Right lobe of liver (tissue), 6 donors: ENCODE data around the gene NEU3. TPM values are rescaled to one million over a fixed set of nuclear protein-coding genes. Genes with fewer than 3 reads are reported as not detected.

Experiments
- ATAC-seq, 4 donors: fragments of 200-7000 bp; cut with Tn5 transposase; one replicate each; pipeline ENCODE4 v1.9.1; 2020; ENCODE audit warnings: mild to moderate bottlenecking in 4 of 4, moderate library complexity in 4 of 4
- DNase-seq, 3 donors: peaks; one replicate each; pipeline ENCODE4 v3.0.0-alpha.2; 2020
- H3K27ac ChIP-seq, 3 donors: fragments of 200-600 bp; one replicate each; pipeline ENCODE4 v1.8.0; 2022
- H3K27me3 ChIP-seq, 2 donors: fragments of 200-600 bp; one replicate each; pipeline ENCODE4 v1.8.0; 2022
- H3K36me3 ChIP-seq, 4 donors: fragments of 200-600 bp; sonication (generic) in 1 of 4; one replicate each; pipeline versions ENCODE4 v1.5.1 to v1.8.0; 2017 to 2022; ENCODE audit warnings: control low read depth in 1 of 4
- H3K4me1 ChIP-seq, 4 donors: fragments of 200-600 bp; sonication (generic) in 1 of 4; one replicate each; pipeline versions ENCODE4 v1.5.1 to v1.8.0; 2017 to 2022; ENCODE audit warnings: control low read depth in 1 of 4
- H3K4me3 ChIP-seq, 3 donors: fragments of 200-600 bp; one replicate each; pipeline ENCODE4 v1.8.0; 2022
- H3K9me3 ChIP-seq, 4 donors: fragments of 200-600 bp; sonication (generic) in 1 of 4; one replicate each; pipeline versions ENCODE4 v1.5.1 to v1.8.0; 2017 to 2022; ENCODE audit warnings: control low read depth in 1 of 4
- CTCF ChIP-seq, 4 donors: fragments of 200-600 bp in 3 of 4; fragments of 450-650 bp in 1 of 4; IDR thresholded peaks; one replicate each; pipeline versions ENCODE4 v1.5.1 to v1.8.0; 2016 to 2022; ENCODE audit warnings: antibody characterized with exemption in 4 of 4, mild to moderate bottlenecking in 2 of 4
- POLR2A ChIP-seq: fragments of 450-650 bp; IDR thresholded peaks from one replicate; pipeline ENCODE4 v1.6.1; 2017; ENCODE audit warnings: antibody characterized with exemption, mild to moderate bottlenecking
- WGBS: methylation state at CpG from one replicate; pipeline ENCODE4 v1.1.6; 2018; ENCODE audit warnings: low coverage, low lambda C conversion rate; ENCODE audit not compliant: insufficient coverage; ENCODE audit errors: missing lambda C conversion rate; 5-methylcytosine and 5-hydroxymethylcytosine counted together
- intact Hi-C, 2 donors: fragments of 100-400 bp; cut with DNase I; formaldehyde crosslinking; loops; one replicate each; pipeline versions ENCODE4 v1.11.2 to v1.14.1; 2022
- total RNA-seq, 6 experiments: library from RNA; depleted of rRNA in 2 of 6; stranded (reverse); fragments of >200 nt in 2 of 6; fragmentation: NEBNext Ultra II Directional in 3 of 6; extraction: Animal tissue kit (Norgen Biotek cat#: 25700) in 3 of 6; gene quantifications; one replicate each; pipeline versions ENCODE4 v1.1.0 to v1.2.4, GENCODE V29; 2016 to 2023
- donor health status: DM: no; HTN: yes; CAD: no.
- donor health status: DM: no; HTN: no; CAD: no.
- donor health status: DM: no; HTN: no; CAD: no.
- donor health status: DM: no; HTN: yes; CAD: no.
- donor health status: DM: no; HTN: yes; CAD: no.

The NEU3 gene
- total RNA-seq, 6 experiments from 2014 or later = 3.7 to 8.2 (median 6.2) TPM

DNA sequence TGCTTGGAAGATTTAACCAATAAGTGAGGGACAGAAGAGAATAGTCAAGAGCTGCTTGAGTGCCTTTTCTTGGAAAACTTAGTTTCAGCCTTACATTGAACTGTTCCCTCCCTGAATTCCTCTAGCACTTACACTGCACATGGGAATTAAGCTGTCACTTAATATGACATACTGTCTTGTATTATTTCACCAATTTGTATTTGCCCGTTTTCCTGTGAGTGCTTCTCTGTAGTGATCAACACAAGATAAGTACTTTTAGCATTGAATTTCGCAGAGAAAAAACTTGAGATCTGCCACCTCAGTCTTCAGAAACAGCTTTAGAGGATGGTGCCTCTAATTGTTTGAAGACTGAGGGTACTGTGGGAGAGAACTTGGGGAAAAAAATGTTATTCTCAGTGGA lies 36.0 kb upstream of the NEU3 start:
- ATAC-seq = no peak
- H3K9me3 ChIP-seq = no peaks in the 10 kb centered on the region
- WGBS = 74% methylated on average over 2 of the region's 2 CpGs
- H3K4me1 ChIP-seq = peaks cover 0 to 22% (median 6%) of the 10 kb centered on the region in 4 donors
- no peak overlapping the region for H3K4me3 ChIP-seq
- no peaks in the 10 kb centered on the region for H3K36me3 ChIP-seq
- no peaks in the 10 kb centered on the region for H3K27me3 ChIP-seq
- H3K27ac ChIP-seq = no peak overlapping the region
- no peak for DNase-seq
- TF ChIP-seq CTCF (IDR thresholded peaks at IDR 0.05) (no peak), POLR2A (no peak)
- intact Hi-C loops = no loop called here

- Histone ChIP-seq H3K4me1 (peaks cover 0 to 17% (median 4%) of the 10 kb centered on the region in 4 donors), H3K9me3 (no peaks in the 10 kb centered on the region), H3K4me3 (no peak overlapping the region), H3K27ac (no peak overlapping the region), H3K27me3 (no peaks in the 10 kb centered on the region), H3K36me3 (no peaks in the 10 kb centered on the region)
- DNase-seq (no peak), ATAC-seq (no peak)
- TF ChIP-seq POLR2A (no peak), CTCF (IDR thresholded peaks at IDR 0.05) (no peak)
- intact Hi-C loops = no loop called here
- 100% methylated on average over 2 of the region's 5 CpGs for WGBS
Measured at GRCh38 chr11:74953451-74953850, 35.3 kb upstream of the NEU3 start.

GRCh38 chr11:74954199-74954598 lies 34.5 kb upstream of the NEU3 start:
- Histone ChIP-seq H3K27ac (no peak overlapping the region), H3K9me3 (no peaks in the 10 kb centered on the region), H3K4me1 (peaks cover 0 to 16% (median 4%) of the 10 kb centered on the region in 4 donors), H3K4me3 (no peak overlapping the region), H3K27me3 (no peaks in the 10 kb centered on the region), H3K36me3 (no peaks in the 10 kb centered on the region)
- intact Hi-C loops = no loop called here
- DNase-seq (no peak), ATAC-seq (no peak)
- WGBS = 100% methylated on average over 1 of the region's 1 CpG
- TF ChIP-seq POLR2A = no peak
- no peak for TF ChIP-seq CTCF (IDR thresholded peaks at IDR 0.05)

DNA sequence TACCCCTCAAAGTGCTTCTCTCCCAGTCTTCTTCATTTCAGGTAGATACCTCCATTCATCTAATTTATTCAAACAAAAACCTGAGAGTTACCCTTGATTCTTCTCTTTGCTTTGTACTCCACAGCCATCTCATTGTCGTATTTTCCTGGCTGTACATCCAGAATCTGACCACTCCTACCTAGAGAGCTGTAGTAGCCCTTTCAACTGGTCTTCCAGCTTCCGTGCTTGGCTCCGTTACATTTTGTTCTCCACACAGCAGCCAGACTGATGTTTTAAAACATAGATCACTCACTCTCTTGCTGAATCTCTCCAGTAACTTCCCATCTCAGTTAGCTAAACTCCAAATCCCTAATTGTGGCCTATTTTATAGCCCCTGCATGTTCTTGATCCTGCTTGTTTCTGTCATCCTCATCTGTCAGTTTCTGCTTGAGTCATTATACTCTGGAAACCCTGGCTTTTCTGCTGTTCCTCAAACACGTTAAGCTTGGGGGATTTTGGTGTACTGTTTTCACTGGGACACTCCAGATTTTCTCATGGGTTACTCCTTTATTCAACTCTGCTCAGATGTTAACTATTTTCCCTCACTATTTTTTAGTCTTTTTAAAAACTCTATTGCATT lies 32.2 kb upstream of the NEU3 start:
- intact Hi-C loops = no loop called here
- TF ChIP-seq CTCF (IDR thresholded peaks at IDR 0.05) = no peak
- no peak for TF ChIP-seq POLR2A
- ATAC-seq = no peak
- H3K4me1 ChIP-seq = peaks cover 0 to 5% (median under 1%) of the 10 kb centered on the region in 4 donors
- no peaks in the 10 kb centered on the region for H3K9me3 ChIP-seq
- WGBS = 81% methylated on average over 4 of the region's 4 CpGs
- H3K27ac ChIP-seq = no peak overlapping the region
- DNase-seq = no peak
- H3K4me3 ChIP-seq = no peak overlapping the region
- H3K27me3 ChIP-seq = no peaks in the 10 kb centered on the region
- peaks cover 0 to 3% (median 0%) of the 10 kb centered on the region in 4 donors for H3K36me3 ChIP-seq
